Right lobe of liver (tissue), 6 donors: ENCODE data around the gene OXCT1. TPM values are rescaled to one million over a fixed set of nuclear protein-coding genes. Genes with fewer than 3 reads are reported as not detected.
"Not testable (repeated sequence)": the region's sequence is repeated elsewhere in the genome, so short reads cannot be mapped to it uniquely, and the experiment has no call there.

ENCODE experiments used
- ATAC-seq, 4 donors: fragments of 200-7000 bp; cut with Tn5 transposase; one replicate each; pipeline ENCODE4 v1.9.1; 2020; ENCODE audit warnings: mild to moderate bottlenecking in 4 of 4, moderate library complexity in 4 of 4
- DNase-seq, 3 donors: peaks; one replicate each; pipeline ENCODE4 v3.0.0-alpha.2; 2020
- H3K27ac ChIP-seq, 3 donors: fragments of 200-600 bp; one replicate each; pipeline ENCODE4 v1.8.0; 2022
- H3K27me3 ChIP-seq, 2 donors: fragments of 200-600 bp; one replicate each; pipeline ENCODE4 v1.8.0; 2022
- H3K36me3 ChIP-seq, 4 donors: fragments of 200-600 bp; sonication (generic) in 1 of 4; one replicate each; pipeline versions ENCODE4 v1.5.1 to v1.8.0; 2017 to 2022; ENCODE audit warnings: control low read depth in 1 of 4
- H3K4me1 ChIP-seq, 4 donors: fragments of 200-600 bp; sonication (generic) in 1 of 4; one replicate each; pipeline versions ENCODE4 v1.5.1 to v1.8.0; 2017 to 2022; ENCODE audit warnings: control low read depth in 1 of 4
- H3K4me3 ChIP-seq, 3 donors: fragments of 200-600 bp; one replicate each; pipeline ENCODE4 v1.8.0; 2022
- H3K9me3 ChIP-seq, 4 donors: fragments of 200-600 bp; sonication (generic) in 1 of 4; one replicate each; pipeline versions ENCODE4 v1.5.1 to v1.8.0; 2017 to 2022; ENCODE audit warnings: control low read depth in 1 of 4
- POLR2A ChIP-seq: fragments of 450-650 bp; IDR thresholded peaks from one replicate; pipeline ENCODE4 v1.6.1; 2017; ENCODE audit warnings: antibody characterized with exemption, mild to moderate bottlenecking
- WGBS: methylation state at CpG from one replicate; pipeline ENCODE4 v1.1.6; 2018; ENCODE audit warnings: low coverage, low lambda C conversion rate; ENCODE audit not compliant: insufficient coverage; ENCODE audit errors: missing lambda C conversion rate; 5-methylcytosine and 5-hydroxymethylcytosine counted together
- intact Hi-C, 2 donors: fragments of 100-400 bp; cut with DNase I; formaldehyde crosslinking; loops; one replicate each; pipeline versions ENCODE4 v1.11.2 to v1.14.1; 2022
- total RNA-seq, 6 experiments: library from RNA; depleted of rRNA in 2 of 6; stranded (reverse); fragments of >200 nt in 2 of 6; fragmentation: NEBNext Ultra II Directional in 3 of 6; extraction: Animal tissue kit (Norgen Biotek cat#: 25700) in 3 of 6; gene quantifications; one replicate each; pipeline versions ENCODE4 v1.1.0 to v1.2.4, GENCODE V29; 2016 to 2023
- TF ChIP-seq, protein P1 (sequence below), 4 donors: fragments of 200-600 bp in 3 of 4; fragments of 450-650 bp in 1 of 4; IDR thresholded peaks; one replicate each; pipeline versions ENCODE4 v1.5.1 to v1.8.0; 2016 to 2022; ENCODE audit warnings: antibody characterized with exemption in 4 of 4, mild to moderate bottlenecking in 2 of 4
- donor health status: DM: no; HTN: yes; CAD: no.
- donor health status: DM: no; HTN: no; CAD: no.
- donor health status: DM: no; HTN: no; CAD: no.
- donor health status: DM: no; HTN: yes; CAD: no.
- donor health status: DM: no; HTN: yes; CAD: no.

OXCT1 gene
- total RNA-seq, 6 experiments from 2014 or later: 0.24 to 0.75 (median 0.61) TPM

DNA sequence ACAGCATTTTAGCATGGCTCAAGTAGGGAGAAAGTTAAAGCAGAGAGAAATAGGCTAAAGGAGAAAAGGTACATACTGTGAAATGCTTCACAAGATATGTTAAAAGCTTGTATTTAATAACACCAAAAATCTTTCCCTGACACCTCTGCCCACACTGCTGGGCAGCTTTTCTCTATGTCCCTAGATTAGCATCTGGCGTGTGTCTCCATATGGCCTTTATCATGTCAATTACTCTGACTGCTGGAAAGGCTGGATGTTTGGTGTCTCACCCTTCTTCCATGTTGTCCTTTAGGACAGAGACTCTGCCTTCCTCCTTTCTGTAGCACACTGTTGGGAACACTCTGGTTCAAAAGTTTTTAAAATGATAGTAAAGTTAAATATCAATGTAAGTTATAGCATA lies 122.5 kb downstream of the OXCT1 start:
- TF ChIP-seq POLR2A: no peak
- TF ChIP-seq, protein P1, sequence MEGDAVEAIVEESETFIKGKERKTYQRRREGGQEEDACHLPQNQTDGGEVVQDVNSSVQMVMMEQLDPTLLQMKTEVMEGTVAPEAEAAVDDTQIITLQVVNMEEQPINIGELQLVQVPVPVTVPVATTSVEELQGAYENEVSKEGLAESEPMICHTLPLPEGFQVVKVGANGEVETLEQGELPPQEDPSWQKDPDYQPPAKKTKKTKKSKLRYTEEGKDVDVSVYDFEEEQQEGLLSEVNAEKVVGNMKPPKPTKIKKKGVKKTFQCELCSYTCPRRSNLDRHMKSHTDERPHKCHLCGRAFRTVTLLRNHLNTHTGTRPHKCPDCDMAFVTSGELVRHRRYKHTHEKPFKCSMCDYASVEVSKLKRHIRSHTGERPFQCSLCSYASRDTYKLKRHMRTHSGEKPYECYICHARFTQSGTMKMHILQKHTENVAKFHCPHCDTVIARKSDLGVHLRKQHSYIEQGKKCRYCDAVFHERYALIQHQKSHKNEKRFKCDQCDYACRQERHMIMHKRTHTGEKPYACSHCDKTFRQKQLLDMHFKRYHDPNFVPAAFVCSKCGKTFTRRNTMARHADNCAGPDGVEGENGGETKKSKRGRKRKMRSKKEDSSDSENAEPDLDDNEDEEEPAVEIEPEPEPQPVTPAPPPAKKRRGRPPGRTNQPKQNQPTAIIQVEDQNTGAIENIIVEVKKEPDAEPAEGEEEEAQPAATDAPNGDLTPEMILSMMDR (IDR thresholded peaks at IDR 0.05): no peak
- Histone ChIP-seq H3K27me3 (no peaks in the 10 kb centered on the region), H3K9me3 (no peaks in the 10 kb centered on the region), H3K4me3 (no peak overlapping the region), H3K4me1 (no peaks in the 10 kb centered on the region), H3K36me3 (no peaks in the 10 kb centered on the region), H3K27ac (no peak overlapping the region)
- 100% methylated on average over 1 of the region's 1 CpG for WGBS
- DNase-seq (no peak), ATAC-seq (no peak)
- intact Hi-C loops: no loop called here

DNA sequence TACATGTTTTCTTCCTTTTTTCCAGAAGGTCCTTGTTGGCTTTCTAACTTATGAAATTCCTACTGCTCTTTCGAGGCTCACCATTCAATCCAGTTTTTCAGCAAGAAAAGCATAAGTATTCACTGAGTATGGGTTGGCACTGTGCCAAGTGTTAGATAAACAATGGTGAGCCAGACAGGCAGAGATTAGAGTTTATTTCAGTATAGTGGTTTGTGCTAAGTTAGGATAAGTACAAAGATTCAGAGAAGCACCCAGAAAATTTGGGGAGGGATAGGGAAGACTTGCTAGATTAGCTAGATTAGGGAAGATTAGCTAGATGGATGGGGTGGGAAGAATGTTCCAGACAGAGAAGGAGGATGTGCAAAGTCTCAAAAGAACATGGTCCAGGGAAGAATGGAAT lies 122.9 kb downstream of the OXCT1 start:
- no peak overlapping the region for H3K4me3 ChIP-seq
- intact Hi-C loops: no loop called here
- no peak overlapping the region for H3K27ac ChIP-seq
- H3K4me1 ChIP-seq: no peaks in the 10 kb centered on the region
- DNase-seq: no peak
- TF ChIP-seq POLR2A: no peak
- TF ChIP-seq, protein P1 (IDR thresholded peaks at IDR 0.05): no peak
- ATAC-seq: no peak
- no peaks in the 10 kb centered on the region for H3K27me3 ChIP-seq
- WGBS: 37% methylated on average over 1 of the region's 1 CpG
- no peaks in the 10 kb centered on the region for H3K9me3 ChIP-seq
- H3K36me3 ChIP-seq: no peaks in the 10 kb centered on the region

DNA sequence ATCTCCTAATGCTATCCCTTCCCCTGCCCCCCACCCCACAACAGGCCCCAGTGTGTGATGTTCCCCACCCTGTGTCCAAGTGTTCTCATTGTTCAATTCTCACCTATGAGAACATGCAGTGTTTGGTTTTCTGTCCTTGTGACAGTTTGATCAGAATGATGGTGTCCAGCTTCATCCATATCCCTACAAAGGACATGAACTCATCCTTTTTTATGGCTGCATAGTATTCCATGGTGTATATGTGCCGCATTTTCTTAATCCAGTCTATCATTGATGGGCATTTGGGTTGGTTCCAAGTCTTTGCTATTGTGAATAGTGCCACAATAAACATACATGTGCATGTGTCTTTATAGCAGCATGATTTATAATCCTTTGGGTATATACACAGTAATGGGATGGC lies 127.6 kb downstream of the OXCT1 start:
- ATAC-seq, H3K4me1 ChIP-seq, DNase-seq, intact Hi-C loops, H3K36me3 ChIP-seq, H3K9me3 ChIP-seq, H3K4me3 ChIP-seq, H3K27ac ChIP-seq, H3K27me3 ChIP-seq: not testable (repeated sequence)
- WGBS: 75% methylated on average over 1 of the region's 1 CpG

DNA sequence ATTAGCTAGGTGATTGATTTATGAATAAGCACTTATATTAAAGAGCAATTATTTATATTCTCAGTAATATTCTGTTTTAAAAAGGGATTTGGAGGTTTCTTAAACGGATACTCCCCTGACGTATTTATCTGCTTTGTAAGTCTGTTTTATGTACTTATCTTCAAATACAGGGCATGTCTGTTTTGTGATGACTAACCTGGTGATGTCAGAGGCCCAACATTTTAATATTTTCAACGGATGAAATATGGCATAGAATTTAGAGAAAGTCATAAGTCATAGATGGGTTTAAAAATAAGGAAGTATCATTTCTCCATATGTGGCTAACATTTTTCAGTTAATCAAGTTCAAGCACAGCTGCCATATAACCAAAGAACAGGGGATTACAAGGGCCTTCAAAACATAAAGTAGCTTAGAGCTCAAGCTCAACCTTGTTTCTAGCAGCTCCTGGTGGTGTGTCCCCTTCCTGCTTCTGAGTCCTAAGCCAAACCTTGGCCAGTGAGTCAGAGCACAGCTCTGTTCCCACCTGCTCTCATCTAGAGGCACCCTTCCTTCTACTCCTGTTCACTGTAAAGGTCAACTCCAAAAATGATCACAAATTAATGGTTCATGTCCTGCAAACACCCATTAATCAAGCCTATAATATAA lies 131.4 kb downstream of the OXCT1 start:
- Histone ChIP-seq H3K4me3 (no peak overlapping the region), H3K9me3 (no peaks in the 10 kb centered on the region), H3K4me1 (no peaks in the 10 kb centered on the region), H3K27ac (no peak overlapping the region), H3K27me3 (no peaks in the 10 kb centered on the region), H3K36me3 (no peaks in the 10 kb centered on the region)
- WGBS: 50% methylated on average over 3 of the region's 3 CpGs
- TF ChIP-seq, protein P1 (IDR thresholded peaks at IDR 0.05): no peak
- no peak for TF ChIP-seq POLR2A
- DNase-seq (no peak), ATAC-seq (no peak)
- intact Hi-C loops: no loop called here

DNA sequence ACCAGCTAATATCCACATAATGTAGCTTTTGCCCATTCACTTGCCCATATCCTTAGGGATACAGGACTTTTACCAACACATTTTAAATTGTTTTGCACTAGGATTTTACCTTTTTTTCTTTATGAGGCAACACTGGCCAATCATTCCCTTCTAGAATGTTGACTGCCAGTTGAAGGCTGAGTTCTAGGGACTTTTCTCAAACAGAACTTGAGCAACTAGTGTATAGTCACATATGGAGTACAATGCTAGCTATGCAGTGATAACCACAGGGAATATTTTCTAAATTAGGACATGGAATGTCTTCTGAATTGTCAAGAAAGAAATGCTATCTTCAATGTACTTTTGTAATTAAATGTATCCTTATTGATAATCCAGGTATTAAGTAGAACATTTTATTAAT lies 133.6 kb downstream of the OXCT1 start:
- TF ChIP-seq, protein P1 (IDR thresholded peaks at IDR 0.05): no peak
- TF ChIP-seq POLR2A: no peak

More for the DNA sequence above, 133.6 kb downstream of the OXCT1 start:
- intact Hi-C loops: no loop called here
- DNase-seq: no peak
- Histone ChIP-seq H3K27me3 (no peaks in the 10 kb centered on the region), H3K4me1 (no peaks in the 10 kb centered on the region), H3K36me3 (no peaks in the 10 kb centered on the region), H3K4me3 (no peak overlapping the region), H3K9me3 (no peaks in the 10 kb centered on the region), H3K27ac (no peak overlapping the region)
- no peak for ATAC-seq
